PFSK-1 (cell line): ENCODE results near the gene INVS.

Experiments used
- FOXP2 ChIP-seq: optimal IDR thresholded peaks from 2 replicates; pipeline ENCODE3; 2011; ENCODE audit warnings: borderline replicate concordance, control low read depth, inconsistent platforms; ENCODE audit not compliant: insufficient read depth; ENCODE audit errors: extremely low read length, extremely low read depth
- POLR2AphosphoS5 ChIP-seq: IDR thresholded peaks from 2 replicates; pipeline ENCODE4 v1.6.1; 2012; ENCODE audit warnings: low read depth, mild to moderate bottlenecking, control low read depth, low read length, moderate library complexity
- REST ChIP-seq, 2 experiments: IDR thresholded peaks; 2 replicates each; pipeline versions ENCODE4 v1.6.1 to v1.8.0; 2011 to 2012; ENCODE audit warnings: low read depth in 2 of 2, low read length in 2 of 2, control low read depth in 1 of 2, inconsistent platforms in 1 of 2, mild to moderate bottlenecking in 1 of 2, moderate library complexity in 1 of 2; ENCODE audit not compliant: insufficient read depth in 1 of 2
- SIN3A ChIP-seq: IDR thresholded peaks from 2 replicates; pipeline ENCODE4 v1.6.1; 2012; ENCODE audit warnings: mild to moderate bottlenecking, low read length, moderate library complexity, borderline replicate concordance; ENCODE audit not compliant: insufficient read depth
- TAF1 ChIP-seq: IDR thresholded peaks from 2 replicates; pipeline ENCODE4 v1.6.1; 2012; ENCODE audit warnings: low read length, control low read depth, borderline replicate concordance; ENCODE audit not compliant: insufficient read depth

Gene INVS

GRCh38 chr9:100267211-100267610 is 168.2 kb downstream of the INVS start:
- TF ChIP-seq TAF1 = no peak

GRCh38 chr9:100268271-100268670 is 169.2 kb downstream of the INVS start:
- TF ChIP-seq REST (IDR thresholded peaks at IDR 0.05; ENCODE audit: insufficient read depth in 1 of 2, low read depth in 2 of 2, low read length in 2 of 2) (no peak), TAF1 (no peak), POLR2AphosphoS5 (no peak), SIN3A (no peak), FOXP2 (no peak)

- TF ChIP-seq POLR2AphosphoS5 = no peak
- TF ChIP-seq TAF1 = no peak
- no peak for TF ChIP-seq FOXP2
- no peak for TF ChIP-seq SIN3A
- no peak for TF ChIP-seq REST (IDR thresholded peaks at IDR 0.05; ENCODE audit: insufficient read depth in 1 of 2, low read depth in 2 of 2, low read length in 2 of 2)
Measured at GRCh38 chr9:100269656-100270055, 170.6 kb downstream of the INVS start.

GRCh38 chr9:100277166-100277979 is 178.3 kb downstream of the INVS start:
- TF ChIP-seq SIN3A = no peak
- no peak for TF ChIP-seq TAF1
- no peak for TF ChIP-seq REST (IDR thresholded peaks at IDR 0.05; ENCODE audit: insufficient read depth in 1 of 2, low read depth in 2 of 2, low read length in 2 of 2)
- TF ChIP-seq FOXP2 = no peak
- TF ChIP-seq POLR2AphosphoS5 = no peak

- no peak for TF ChIP-seq TAF1
- no peak for TF ChIP-seq FOXP2
- TF ChIP-seq SIN3A = no peak
- no peak for TF ChIP-seq REST (IDR thresholded peaks at IDR 0.05; ENCODE audit: insufficient read depth in 1 of 2, low read depth in 2 of 2, low read length in 2 of 2)
- no peak for TF ChIP-seq POLR2AphosphoS5
Measured at GRCh38 chr9:100281066-100281465, 182.0 kb downstream of the INVS start.
